Activated CD4-positive, alpha-beta T cell treated with anti-CD3 and anti-CD28 coated beads for 36 hours (primary cell): ENCODE measurements around the gene P2RY11. TPM values are rescaled to one million over a fixed set of nuclear protein-coding genes. Genes with fewer than 3 reads are reported as not detected.
A peak's percentile ranks its signal among the peaks of the same experiment; 100 is the strongest.

Experiments used
- ATAC-seq: fragments of 200-7000 bp; cut with Tn5 transposase; one replicate; pipeline ENCODE4 v1.10.0; 2021; ENCODE audit warnings: mild to moderate bottlenecking, moderate library complexity
- CTCF ChIA-PET: fragments of 350-600 bp; sonication (Branson Sonifier 250); formaldehyde crosslinking; loops from one replicate; lab custom pipeline; 2021; ENCODE audit warnings: antibody characterized with exemption; lab: Charles Lee
- POLR2A ChIA-PET: fragments of 350-600 bp; sonication (Branson Sonifier 250); formaldehyde crosslinking; loops from one replicate; lab custom pipeline; 2021; ENCODE audit warnings: antibody characterized with exemption, inconsistent platforms; lab: Charles Lee
- DNase-seq: peaks from one replicate; pipeline ENCODE4 v3.0.0-alpha.2; 2020
- H3K27ac Mint-ChIP-seq: one replicate; pipeline ENCODE4 v1.8.0; 2021; ENCODE audit warnings: mixed read lengths
- H3K27me3 Mint-ChIP-seq: one replicate; pipeline ENCODE4 v1.8.0; 2021; ENCODE audit warnings: mixed read lengths
- H3K36me3 Mint-ChIP-seq: one replicate; pipeline ENCODE4 v1.8.0; 2021; ENCODE audit warnings: low read depth, mixed read lengths
- H3K4me1 Mint-ChIP-seq: one replicate; pipeline ENCODE4 v1.8.0; 2021; ENCODE audit warnings: mixed read lengths
- H3K4me3 Mint-ChIP-seq: one replicate; pipeline ENCODE4 v1.8.0; 2021; ENCODE audit warnings: mild to moderate bottlenecking, moderate library complexity, mixed read lengths
- H3K9me3 Mint-ChIP-seq: one replicate; pipeline ENCODE4 v1.8.0; 2021; ENCODE audit warnings: low read depth, mixed read lengths
- intact Hi-C, 2 experiments: fragments of 100-400 bp; cut with DNase I in 1 of 2; cut with micrococcal nuclease in 1 of 2; formaldehyde crosslinking; loops; one replicate each; pipeline versions ENCODE4 v1.14.2 to v1.15.1; 2022 to 2024; cut with DNase I, micrococcal nuclease
- total RNA-seq, 2 experiments: library from RNA; stranded (reverse); gene quantifications; one replicate each; pipeline ENCODE4 v1.2.3, GENCODE V29; 2021

Gene P2RY11
- 10 to 100 TPM; 46.4 to 52.1 TPM for total RNA-seq

DNA sequence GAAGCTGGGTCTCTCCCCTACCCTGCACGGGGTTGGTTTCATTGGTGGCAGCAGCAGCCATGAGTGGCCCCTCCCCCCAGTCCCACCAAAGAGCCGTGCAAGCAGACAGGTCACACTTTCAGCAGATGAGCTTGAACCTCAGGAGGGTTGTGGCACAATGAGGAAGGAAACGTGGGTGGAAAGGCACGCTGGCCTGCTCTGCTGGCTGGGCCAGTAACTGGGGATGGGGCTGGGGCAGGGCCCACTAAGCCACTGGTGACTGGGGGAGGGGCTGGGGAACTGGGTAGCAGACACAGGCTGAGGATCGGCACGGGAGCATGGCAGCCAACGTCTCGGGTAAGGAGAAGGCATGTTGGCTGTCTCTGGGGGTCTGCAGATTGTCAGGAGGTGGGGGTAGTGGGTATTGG lies at the start of gene P2RY11:
Gene P2RY11 (plus strand): TSS at position 289 of the 407 bp plus-strand sequence. CDS start 29 bp downstream, at position 318.
- intact Hi-C loops: no loop called here
- POLR2A ChIA-PET: no interaction called here
- Mint-ChIP-seq H3K4me3 (peak within 1 kb of the TSS; percentile 68), H3K27ac (peak within 1 kb of the TSS; percentile 90), H3K4me1 (peaks cover 70% of the 10 kb centered on the region), H3K36me3 (peaks cover 82% of the 10 kb centered on the region), H3K27me3 (no peaks in the 10 kb centered on the region), H3K9me3 (no peaks in the 10 kb centered on the region)
- DNase-seq: peak; percentile 80
- CTCF ChIA-PET: interaction anchor here (0.6 to 1.4 kb wide), 3 partner anchors 13 to 83 kb away, joined by 3 read pairs; no protein-coding TSS in a partner anchor
- ATAC-seq: peak; percentile 31

- Mint-ChIP-seq H3K27ac (no peak overlapping the region), H3K36me3 (no peaks in the 10 kb centered on the region), H3K4me3 (no peak overlapping the region), H3K9me3 (no peaks in the 10 kb centered on the region), H3K4me1 (no peaks in the 10 kb centered on the region), H3K27me3 (peaks cover 9% of the 10 kb centered on the region)
- ATAC-seq (no peak), DNase-seq (no peak)
- CTCF ChIA-PET: interaction anchor here (1.0 kb wide), 1 partner anchor 9 kb away, joined by 4 read pairs; no protein-coding TSS in a partner anchor
- POLR2A ChIA-PET: no interaction called here
- intact Hi-C loops: no loop called here
Observed at GRCh38 chr19:10061717-10062310, 49.7 kb upstream of the P2RY11 start.

- Mint-ChIP-seq H3K4me1 (peaks cover 8% of the 10 kb centered on the region), H3K4me3 (no peak overlapping the region), H3K9me3 (no peaks in the 10 kb centered on the region), H3K27me3 (peaks cover 3% of the 10 kb centered on the region), H3K36me3 (no peaks in the 10 kb centered on the region), H3K27ac (no peak overlapping the region)
- ATAC-seq (peak; percentile 36), DNase-seq (no peak)
- ChIA-PET CTCF (interaction anchor here (0.6 kb wide), 1 partner anchor 140 kb away, joined by 3 read pairs; no protein-coding TSS in a partner anchor), POLR2A (interaction anchor here (0.6 kb wide), 1 partner anchor 25 kb away, joined by 3 read pairs; no protein-coding TSS in a partner anchor)
- intact Hi-C loops: no loop called here
Observed at GRCh38 chr19:10068205-10068604, 43.3 kb upstream of the P2RY11 start.

- H3K4me3 Mint-ChIP-seq: no peak overlapping the region
- ChIA-PET POLR2A (interaction anchor here (0.6 kb wide), 1 partner anchor 26 kb away, joined by 3 read pairs; no protein-coding TSS in a partner anchor), CTCF (interaction anchor here (0.6 kb wide), 1 partner anchor 1372 kb away, joined by 3 read pairs; no protein-coding TSS in a partner anchor)
- ATAC-seq (no peak), DNase-seq (no peak)
- peaks cover 8% of the 10 kb centered on the region for H3K4me1 Mint-ChIP-seq
- H3K27ac Mint-ChIP-seq: no peak overlapping the region
- no peaks in the 10 kb centered on the region for H3K27me3 Mint-ChIP-seq
- H3K9me3 Mint-ChIP-seq: no peaks in the 10 kb centered on the region
- intact Hi-C loops: no loop called here
- no peaks in the 10 kb centered on the region for H3K36me3 Mint-ChIP-seq
Observed at GRCh38 chr19:10069046-10069445, 42.4 kb upstream of the P2RY11 start.

DNA sequence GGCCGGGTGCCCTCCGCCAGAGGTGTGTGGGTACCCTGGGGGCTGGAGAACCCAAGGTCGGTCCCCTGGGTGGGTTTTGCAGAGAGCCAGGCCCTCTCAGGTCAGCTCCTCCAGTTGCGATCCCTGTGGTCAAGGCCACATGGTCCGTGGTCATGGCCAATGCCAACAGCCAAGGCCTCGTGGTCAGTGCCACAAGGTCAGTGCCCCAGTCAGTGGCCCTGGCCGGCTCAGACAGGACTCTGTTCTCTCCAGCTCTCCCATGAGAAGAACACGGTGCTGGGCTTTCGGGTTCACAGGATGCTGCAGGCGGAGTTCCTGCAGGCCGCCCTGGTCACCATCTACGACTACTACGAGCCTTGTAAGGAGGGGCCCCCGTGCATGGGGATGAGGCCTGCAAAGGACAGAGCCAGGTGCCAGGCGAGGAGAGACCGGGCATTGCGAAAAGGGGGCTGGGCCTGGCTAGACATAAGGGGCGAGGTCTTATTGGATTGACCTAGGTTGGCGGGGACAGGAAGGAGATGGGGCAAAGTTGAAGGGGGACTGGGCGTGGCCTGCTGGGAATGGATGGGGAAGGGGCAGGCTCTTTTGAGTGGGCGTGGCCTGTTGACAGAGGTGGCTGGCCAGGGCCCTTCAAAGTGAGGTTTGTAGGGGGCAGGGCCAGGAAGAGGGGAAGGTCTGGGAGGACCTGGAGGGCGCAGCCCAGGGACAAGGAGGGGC lies 40.6 kb upstream of the P2RY11 start:
- ChIA-PET POLR2A (no interaction called here), CTCF (no interaction called here)
- Mint-ChIP-seq H3K27me3 (no peaks in the 10 kb centered on the region), H3K4me3 (no peak overlapping the region), H3K36me3 (no peaks in the 10 kb centered on the region), H3K9me3 (no peaks in the 10 kb centered on the region), H3K4me1 (peaks cover 8% of the 10 kb centered on the region), H3K27ac (no peak overlapping the region)
- intact Hi-C loops: no loop called here
- no peak for DNase-seq
- no peak for ATAC-seq

DNA sequence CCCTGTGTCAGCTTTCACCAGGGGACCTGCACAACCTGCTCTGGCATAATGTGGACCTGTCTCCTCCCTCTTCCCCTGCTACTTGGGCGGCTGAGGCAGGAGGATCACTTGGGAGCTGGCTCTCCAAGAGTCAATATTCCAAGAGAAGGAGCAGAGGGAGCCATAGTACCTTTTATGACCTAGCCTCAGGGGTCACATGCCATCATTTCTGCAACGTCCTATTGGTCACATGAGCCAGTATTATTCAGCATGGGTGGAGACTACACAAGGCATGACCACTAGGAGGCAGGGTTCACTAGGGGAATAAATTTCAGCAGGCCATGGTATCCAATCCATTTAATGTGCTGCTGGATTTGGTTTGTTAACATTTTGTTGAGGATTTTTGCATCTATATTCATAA lies 37.3 kb upstream of the P2RY11 start:
- DNase-seq (peak; percentile 70), ATAC-seq (peak; percentile 90)
- Mint-ChIP-seq H3K4me3 (no peak overlapping the region), H3K9me3 (no peaks in the 10 kb centered on the region), H3K27ac (no peak overlapping the region), H3K36me3 (no peaks in the 10 kb centered on the region), H3K4me1 (no peaks in the 10 kb centered on the region), H3K27me3 (peaks cover 1% of the 10 kb centered on the region)
- CTCF ChIA-PET: interaction anchor here (0.8 to 1.6 kb wide), 2 partner anchors 11 to 16 kb away, joined by 4 to 5 read pairs; no protein-coding TSS in a partner anchor
- POLR2A ChIA-PET: no interaction called here
- intact Hi-C loops: loop anchor here (1.0 to 2.0 kb wide), 3 partner anchors 39 to 176 kb away; no protein-coding TSS in a partner anchor

- DNase-seq: no peak
- H3K4me3 Mint-ChIP-seq: no peak overlapping the region
- no peaks in the 10 kb centered on the region for H3K36me3 Mint-ChIP-seq
- no peak for ATAC-seq
- H3K9me3 Mint-ChIP-seq: no peaks in the 10 kb centered on the region
- POLR2A ChIA-PET: no interaction called here
- no peaks in the 10 kb centered on the region for H3K4me1 Mint-ChIP-seq
- H3K27me3 Mint-ChIP-seq: peaks cover 1% of the 10 kb centered on the region
- CTCF ChIA-PET: no interaction called here
- no peak overlapping the region for H3K27ac Mint-ChIP-seq
- intact Hi-C loops: no loop called here
Observed at GRCh38 chr19:10076535-10076934, 35.0 kb upstream of the P2RY11 start.

DNA sequence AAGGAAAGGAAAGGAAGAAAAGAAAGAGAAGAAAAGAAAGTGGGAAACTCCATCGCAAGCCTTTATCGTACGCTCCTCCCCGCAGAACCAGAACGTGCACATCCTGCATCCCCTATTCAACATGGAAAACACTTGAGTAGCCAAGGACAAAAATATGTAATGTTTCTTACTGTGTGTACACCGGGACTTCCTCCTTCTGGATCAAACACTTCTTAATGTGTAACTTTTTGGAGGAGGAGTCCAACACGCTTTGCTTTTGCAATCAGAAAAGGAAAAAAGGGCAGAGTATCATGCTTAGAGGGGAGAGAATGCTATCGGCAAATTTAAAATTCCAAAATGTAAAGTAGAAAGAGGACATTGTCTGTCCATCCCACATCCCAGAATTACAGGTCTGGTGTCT lies 33.2 kb upstream of the P2RY11 start:
- no peak for ATAC-seq
- no peak for DNase-seq
- ChIA-PET POLR2A (no interaction called here), CTCF (no interaction called here)
- peaks cover 1% of the 10 kb centered on the region for H3K27me3 Mint-ChIP-seq
- no peaks in the 10 kb centered on the region for H3K9me3 Mint-ChIP-seq
- no peaks in the 10 kb centered on the region for H3K4me1 Mint-ChIP-seq
- no peaks in the 10 kb centered on the region for H3K36me3 Mint-ChIP-seq
- no peak overlapping the region for H3K27ac Mint-ChIP-seq
- intact Hi-C loops: no loop called here
- H3K4me3 Mint-ChIP-seq: no peak overlapping the region

DNA sequence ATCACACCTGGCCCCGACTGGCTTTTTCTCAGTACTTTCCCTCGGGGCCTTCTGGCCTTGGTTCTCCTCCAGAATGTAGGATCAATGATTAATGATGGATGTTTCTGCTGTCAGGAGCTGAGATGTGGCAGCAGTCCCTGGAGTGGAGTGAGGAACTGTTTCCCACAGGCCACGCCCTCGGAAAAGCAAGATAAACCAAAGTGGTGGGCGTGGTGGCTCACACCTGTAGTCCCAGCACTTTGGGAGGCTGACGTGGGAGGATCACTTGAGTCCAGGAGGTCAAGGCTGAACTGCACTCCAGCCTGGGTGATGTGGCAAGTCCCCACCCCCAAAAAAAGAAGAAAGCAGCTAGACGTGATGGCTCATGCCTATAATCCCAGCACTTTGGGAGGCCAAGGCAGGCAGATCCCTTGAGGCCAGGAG lies 32.5 kb upstream of the P2RY11 start:
- ChIA-PET CTCF (interaction anchor here (0.7 kb wide), 1 partner anchor 1664 kb away, joined by 3 read pairs; no protein-coding TSS in a partner anchor), POLR2A (interaction anchor here (0.5 to 0.8 kb wide), 2 partner anchors 36 to 47 kb away, joined by 3 to 14 read pairs; no protein-coding TSS in a partner anchor)
- Mint-ChIP-seq H3K4me3 (no peak overlapping the region), H3K9me3 (no peaks in the 10 kb centered on the region), H3K27me3 (peaks cover 1% of the 10 kb centered on the region), H3K27ac (no peak overlapping the region), H3K36me3 (no peaks in the 10 kb centered on the region), H3K4me1 (no peaks in the 10 kb centered on the region)
- intact Hi-C loops: no loop called here
- no peak for ATAC-seq
- DNase-seq: no peak

- CTCF ChIA-PET: interaction anchor here (0.7 to 1.2 kb wide), 3 partner anchors 12 to 83 kb away, joined by 3 to 7 read pairs (median 4); partner anchors contain the start of gene PPAN
- Mint-ChIP-seq H3K27me3 (no peaks in the 10 kb centered on the region), H3K9me3 (no peaks in the 10 kb centered on the region), H3K36me3 (peaks cover 7% of the 10 kb centered on the region), H3K4me1 (peaks cover 11% of the 10 kb centered on the region), H3K27ac (no peak overlapping the region), H3K4me3 (no peak overlapping the region)
- POLR2A ChIA-PET: interaction anchor here (0.6 to 0.7 kb wide), 2 partner anchors 181 to 306 kb away, joined by 3 read pairs; no protein-coding TSS in a partner anchor
- DNase-seq (no peak), ATAC-seq (no peak)
- intact Hi-C loops: no loop called here
Observed at GRCh38 chr19:10083911-10084310, 27.6 kb upstream of the P2RY11 start.

- peaks cover 13% of the 10 kb centered on the region for H3K36me3 Mint-ChIP-seq
- no peaks in the 10 kb centered on the region for H3K9me3 Mint-ChIP-seq
- ChIA-PET CTCF (interaction anchor here (1.0 to 1.2 kb wide), 2 partner anchors 11 to 14 kb away, joined by 4 read pairs; no protein-coding TSS in a partner anchor), POLR2A (no interaction called here)
- intact Hi-C loops: no loop called here
- H3K4me3 Mint-ChIP-seq: peak overlapping the region; percentile 78
- no peaks in the 10 kb centered on the region for H3K27me3 Mint-ChIP-seq
- H3K4me1 Mint-ChIP-seq: peaks cover 11% of the 10 kb centered on the region
- no peak for DNase-seq
- H3K27ac Mint-ChIP-seq: no peak overlapping the region
- no peak for ATAC-seq
Observed at GRCh38 chr19:10084803-10085202, 26.7 kb upstream of the P2RY11 start.
